HEK293 (cell line): ENCODE data around the gene ARMH3.

ENCODE experiments used
- ZNF670 ChIP-seq: fragments of 450-650 bp; formaldehyde crosslinking; IDR thresholded peaks from 2 replicates; pipeline ENCODE4 v1.5.1; 2016; ENCODE audit warnings: missing biosample characterization, missing genetic modification characterization, low read depth
- TF ChIP-seq, protein P1 (sequence below): sonication (generic); formaldehyde crosslinking; IDR thresholded peaks from 2 replicates; pipeline ENCODE4 v1.8.1; 2022; ENCODE audit warnings: mild to moderate bottlenecking, moderate library complexity, missing genetic modification reagents

DNA sequence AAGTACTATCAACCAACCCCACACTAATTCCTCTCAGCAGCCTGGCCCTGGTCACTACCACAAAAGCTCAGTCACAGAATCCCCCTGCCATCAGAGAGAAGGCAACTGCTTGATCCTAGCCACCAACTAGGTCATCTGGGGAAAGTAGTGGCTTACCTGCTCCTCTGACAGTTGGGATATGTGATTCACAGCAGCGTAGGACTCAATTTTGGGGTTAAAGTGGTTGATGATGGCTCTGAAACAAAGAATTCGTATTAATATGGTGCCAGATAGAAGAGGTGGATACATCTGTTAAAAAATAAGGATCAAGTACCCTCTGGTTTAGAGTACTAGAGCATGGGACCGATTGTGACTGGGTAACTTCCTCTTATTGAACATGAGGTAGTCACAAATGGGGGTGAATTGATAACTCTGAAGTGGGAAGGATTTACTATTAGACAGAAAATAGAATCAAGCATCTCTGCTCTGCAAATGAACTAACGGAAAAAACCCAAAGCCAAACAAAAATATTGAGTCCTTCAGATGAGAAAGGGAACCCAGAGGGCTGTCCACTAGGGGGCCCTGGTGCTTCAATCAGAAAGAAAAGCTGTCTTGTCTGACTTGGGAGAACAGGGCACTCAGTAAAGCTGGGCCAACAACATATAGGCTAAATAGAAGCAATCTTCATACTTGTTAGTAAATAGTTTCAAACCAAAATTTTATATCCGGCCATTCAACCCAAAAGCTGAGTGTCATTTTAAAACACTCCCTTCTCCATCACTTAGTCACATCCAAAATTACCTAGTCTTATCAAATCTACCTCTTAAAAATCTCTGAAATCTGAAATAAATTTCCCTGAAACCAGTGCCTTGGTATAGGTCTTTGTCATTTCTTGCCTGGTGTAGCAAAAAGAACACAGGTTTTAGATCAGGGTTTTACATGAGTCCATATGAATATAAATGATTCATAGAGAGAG is 166.4 kb downstream of the ARMH3 start:
- TF ChIP-seq, protein P1, sequence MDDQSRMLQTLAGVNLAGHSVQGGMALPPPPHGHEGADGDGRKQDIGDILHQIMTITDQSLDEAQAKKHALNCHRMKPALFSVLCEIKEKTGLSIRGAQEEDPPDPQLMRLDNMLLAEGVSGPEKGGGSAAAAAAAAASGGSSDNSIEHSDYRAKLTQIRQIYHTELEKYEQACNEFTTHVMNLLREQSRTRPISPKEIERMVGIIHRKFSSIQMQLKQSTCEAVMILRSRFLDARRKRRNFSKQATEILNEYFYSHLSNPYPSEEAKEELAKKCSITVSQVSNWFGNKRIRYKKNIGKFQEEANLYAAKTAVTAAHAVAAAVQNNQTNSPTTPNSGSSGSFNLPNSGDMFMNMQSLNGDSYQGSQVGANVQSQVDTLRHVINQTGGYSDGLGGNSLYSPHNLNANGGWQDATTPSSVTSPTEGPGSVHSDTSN: no peak
- no peak for TF ChIP-seq ZNF670
